WERI-Rb-1 (cell line): ENCODE measurements around the gene HEY2.
"Not testable (repeated sequence)": the region's sequence is repeated elsewhere in the genome, so short reads cannot be mapped to it uniquely, and the experiment has no call there.

Experiments used
- DNase-seq: peaks from one replicate; pipeline ENCODE4 v3.0.0-alpha.2; 2020
- H3K27ac ChIP-seq: fragments of 250-450 bp; sonication (Bioruptor Pico); 2 replicates; pipeline ENCODE4 v1.5.1; 2020; ENCODE audit warnings: mild to moderate bottlenecking, moderate library complexity
- H3K27me3 ChIP-seq: fragments of 250-450 bp; sonication (Bioruptor Pico); 2 replicates; pipeline ENCODE4 v1.5.1; 2021; ENCODE audit warnings: mild to moderate bottlenecking, low read depth, moderate library complexity; ENCODE audit not compliant: insufficient read depth, severe bottlenecking
- H3K36me3 ChIP-seq: fragments of 250-450 bp; sonication (Bioruptor Pico); 2 replicates; pipeline ENCODE4 v1.5.1; 2020; ENCODE audit warnings: mild to moderate bottlenecking, moderate library complexity
- H3K4me3 ChIP-seq: 2 replicates; pipeline ENCODE4 v1.5.1; 2011; ENCODE audit warnings: low read depth, mild to moderate bottlenecking, control low read depth, low read length
- H3K9me3 ChIP-seq: fragments of 250-450 bp; sonication (Bioruptor Pico); 2 replicates; pipeline ENCODE4 v1.5.1; 2021; ENCODE audit warnings: mild to moderate bottlenecking, moderate library complexity; ENCODE audit not compliant: severe bottlenecking
- TF ChIP-seq, protein P1 (sequence below): IDR thresholded peaks from 2 replicates; pipeline ENCODE4 v1.5.1; 2011; ENCODE audit warnings: low read depth, mild to moderate bottlenecking, control low read depth, inconsistent platforms, low read length

The HEY2 gene

GRCh38 chr6:125769147-125769783 is 19.8 kb downstream of the HEY2 start:
- Histone ChIP-seq H3K4me3 (no peak overlapping the region), H3K9me3 (no peaks in the 10 kb centered on the region), H3K27ac (no peak overlapping the region), H3K36me3 (no peaks in the 10 kb centered on the region), H3K27me3 (no peaks in the 10 kb centered on the region)
- no peak for DNase-seq
- TF ChIP-seq, protein P1, sequence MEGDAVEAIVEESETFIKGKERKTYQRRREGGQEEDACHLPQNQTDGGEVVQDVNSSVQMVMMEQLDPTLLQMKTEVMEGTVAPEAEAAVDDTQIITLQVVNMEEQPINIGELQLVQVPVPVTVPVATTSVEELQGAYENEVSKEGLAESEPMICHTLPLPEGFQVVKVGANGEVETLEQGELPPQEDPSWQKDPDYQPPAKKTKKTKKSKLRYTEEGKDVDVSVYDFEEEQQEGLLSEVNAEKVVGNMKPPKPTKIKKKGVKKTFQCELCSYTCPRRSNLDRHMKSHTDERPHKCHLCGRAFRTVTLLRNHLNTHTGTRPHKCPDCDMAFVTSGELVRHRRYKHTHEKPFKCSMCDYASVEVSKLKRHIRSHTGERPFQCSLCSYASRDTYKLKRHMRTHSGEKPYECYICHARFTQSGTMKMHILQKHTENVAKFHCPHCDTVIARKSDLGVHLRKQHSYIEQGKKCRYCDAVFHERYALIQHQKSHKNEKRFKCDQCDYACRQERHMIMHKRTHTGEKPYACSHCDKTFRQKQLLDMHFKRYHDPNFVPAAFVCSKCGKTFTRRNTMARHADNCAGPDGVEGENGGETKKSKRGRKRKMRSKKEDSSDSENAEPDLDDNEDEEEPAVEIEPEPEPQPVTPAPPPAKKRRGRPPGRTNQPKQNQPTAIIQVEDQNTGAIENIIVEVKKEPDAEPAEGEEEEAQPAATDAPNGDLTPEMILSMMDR: no peak

- TF ChIP-seq, protein P1: no peak
- no peak overlapping the region for H3K27ac ChIP-seq
- H3K36me3 ChIP-seq: no peaks in the 10 kb centered on the region
Measured at GRCh38 chr6:125773387-125774341, 24.2 kb downstream of the HEY2 start.

DNA sequence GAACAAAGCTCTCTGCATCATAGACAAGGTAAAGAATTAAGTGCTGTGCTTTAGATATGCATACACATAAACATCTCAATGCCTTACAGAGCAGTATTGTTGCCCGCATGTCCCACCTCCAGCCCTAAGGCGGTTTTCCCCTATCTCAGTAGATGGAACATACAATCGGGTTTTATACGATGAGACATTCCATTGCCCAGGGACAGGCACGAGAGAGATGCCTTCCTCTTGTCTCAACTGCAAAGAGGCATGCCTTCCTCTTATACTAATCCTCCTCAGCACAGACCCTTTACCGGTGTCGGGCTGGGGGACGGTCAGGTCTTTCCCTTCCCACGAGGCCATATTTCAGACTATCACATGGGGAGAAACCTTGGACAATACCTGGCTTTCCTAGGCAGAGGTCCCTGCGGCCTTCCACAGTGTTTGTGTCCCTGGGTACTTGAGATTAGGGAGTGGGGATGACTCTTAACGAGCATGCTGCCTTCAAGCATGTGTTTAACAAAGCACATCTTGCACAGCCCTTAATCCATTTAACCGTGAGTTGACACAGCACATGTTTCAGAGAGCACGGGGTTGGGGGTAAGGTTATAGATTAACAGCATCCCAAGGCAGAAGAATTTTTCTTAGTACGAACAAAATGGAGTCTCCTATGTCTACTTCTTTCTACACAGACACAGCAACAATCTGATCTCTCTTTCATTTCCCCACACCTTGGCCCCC is 26.8 kb downstream of the HEY2 start:
- not testable (repeated sequence) for H3K36me3 ChIP-seq, H3K9me3 ChIP-seq

More at GRCh38 chr6:125773387-125774341, 24.2 kb downstream of the HEY2 start:
- Histone ChIP-seq H3K9me3 (no peaks in the 10 kb centered on the region), H3K4me3 (no peak overlapping the region), H3K27me3 (no peaks in the 10 kb centered on the region)
- no peak for DNase-seq

GRCh38 chr6:125779924-125780539 is 30.6 kb downstream of the HEY2 start:
- H3K9me3 ChIP-seq: peaks cover 4% of the 10 kb centered on the region
- peak overlapping the region; percentile 95 for H3K4me3 ChIP-seq
- H3K27ac ChIP-seq: peak overlapping the region; percentile 16
- H3K27me3 ChIP-seq: no peaks in the 10 kb centered on the region
- TF ChIP-seq, protein P1: no peak
- peak; percentile 71 for DNase-seq
- H3K36me3 ChIP-seq: no peaks in the 10 kb centered on the region

More for the DNA sequence above, 26.8 kb downstream of the HEY2 start:
- not testable (repeated sequence) for H3K27ac ChIP-seq, H3K27me3 ChIP-seq
- H3K4me3 ChIP-seq: peak overlapping the region; percentile 12; the same call in 1 of the 2 replicates
- peak; percentile 33 for DNase-seq

- peak overlapping the region; percentile 95 for H3K4me3 ChIP-seq
- peaks cover 4% of the 10 kb centered on the region for H3K9me3 ChIP-seq
- H3K36me3 ChIP-seq: no peaks in the 10 kb centered on the region
- H3K27ac ChIP-seq: peak overlapping the region; percentile 16
- TF ChIP-seq, protein P1: no peak
- DNase-seq: peak; percentile 32
- no peaks in the 10 kb centered on the region for H3K27me3 ChIP-seq
Measured at GRCh38 chr6:125780540-125781313, 31.3 kb downstream of the HEY2 start.
